Upper lobe of left lung (tissue), 4 donors: ENCODE measurements around the gene LELP1.

Source experiments
- POLR2A ChIP-seq, 4 donors: fragments of 450-650 bp; IDR thresholded peaks; one replicate each; pipeline ENCODE4 v1.5.1; 2016 to 2017; ENCODE audit warnings: antibody characterized with exemption in 4 of 4, mild to moderate bottlenecking in 2 of 4
- POLR2AphosphoS5 ChIP-seq, 2 donors: sonication (generic); formaldehyde crosslinking; IDR thresholded peaks; one replicate each; pipeline ENCODE4 v1.5.1; 2017; ENCODE audit warnings: antibody characterized with exemption in 2 of 2
- TF ChIP-seq, protein P1 (sequence below), 6 experiments: fragments of 450-650 bp in 4 of 6; fragments of 200-600 bp in 2 of 6; sonication (generic) in 2 of 6; IDR thresholded peaks; one replicate each; pipeline ENCODE4 v1.5.1; 2016 to 2019; ENCODE audit warnings: antibody characterized with exemption in 6 of 6

DNA sequence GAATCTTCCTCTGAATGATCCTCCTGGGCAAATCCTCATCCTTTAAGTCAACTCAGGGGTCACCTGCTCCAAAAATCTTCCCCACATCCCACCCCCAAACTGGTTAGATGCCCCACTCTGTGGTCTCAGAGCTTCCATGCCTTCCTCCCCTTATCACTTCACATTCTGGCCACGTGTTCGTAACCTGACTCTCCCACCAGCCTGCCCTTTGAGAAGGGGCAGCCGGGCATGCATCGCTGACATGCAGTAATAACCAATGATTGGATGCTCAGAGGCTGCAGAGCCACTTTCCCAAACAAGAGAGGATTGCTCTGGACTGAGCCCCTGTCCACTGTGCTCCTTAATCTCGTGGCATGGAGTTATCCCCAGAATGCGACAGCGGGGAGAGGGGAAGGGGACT is 7.0 kb downstream of the LELP1 start:
- TF ChIP-seq POLR2A (IDR thresholded peaks at IDR 0.05) (no peak), POLR2AphosphoS5 (IDR thresholded peaks at IDR 0.05) (no peak)
- TF ChIP-seq, protein P1, sequence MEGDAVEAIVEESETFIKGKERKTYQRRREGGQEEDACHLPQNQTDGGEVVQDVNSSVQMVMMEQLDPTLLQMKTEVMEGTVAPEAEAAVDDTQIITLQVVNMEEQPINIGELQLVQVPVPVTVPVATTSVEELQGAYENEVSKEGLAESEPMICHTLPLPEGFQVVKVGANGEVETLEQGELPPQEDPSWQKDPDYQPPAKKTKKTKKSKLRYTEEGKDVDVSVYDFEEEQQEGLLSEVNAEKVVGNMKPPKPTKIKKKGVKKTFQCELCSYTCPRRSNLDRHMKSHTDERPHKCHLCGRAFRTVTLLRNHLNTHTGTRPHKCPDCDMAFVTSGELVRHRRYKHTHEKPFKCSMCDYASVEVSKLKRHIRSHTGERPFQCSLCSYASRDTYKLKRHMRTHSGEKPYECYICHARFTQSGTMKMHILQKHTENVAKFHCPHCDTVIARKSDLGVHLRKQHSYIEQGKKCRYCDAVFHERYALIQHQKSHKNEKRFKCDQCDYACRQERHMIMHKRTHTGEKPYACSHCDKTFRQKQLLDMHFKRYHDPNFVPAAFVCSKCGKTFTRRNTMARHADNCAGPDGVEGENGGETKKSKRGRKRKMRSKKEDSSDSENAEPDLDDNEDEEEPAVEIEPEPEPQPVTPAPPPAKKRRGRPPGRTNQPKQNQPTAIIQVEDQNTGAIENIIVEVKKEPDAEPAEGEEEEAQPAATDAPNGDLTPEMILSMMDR (IDR thresholded peaks at IDR 0.05) = no peak
